Measurements from ENCODE around the gene SLC5A10. TPM values are rescaled to one million over a fixed set of nuclear protein-coding genes. Genes with fewer than 3 reads are reported as not detected.

The SLC5A10 gene
- total and polyA plus RNA-seq, 7 donors, result 0.19 TPM; not detected in 6

DNA sequence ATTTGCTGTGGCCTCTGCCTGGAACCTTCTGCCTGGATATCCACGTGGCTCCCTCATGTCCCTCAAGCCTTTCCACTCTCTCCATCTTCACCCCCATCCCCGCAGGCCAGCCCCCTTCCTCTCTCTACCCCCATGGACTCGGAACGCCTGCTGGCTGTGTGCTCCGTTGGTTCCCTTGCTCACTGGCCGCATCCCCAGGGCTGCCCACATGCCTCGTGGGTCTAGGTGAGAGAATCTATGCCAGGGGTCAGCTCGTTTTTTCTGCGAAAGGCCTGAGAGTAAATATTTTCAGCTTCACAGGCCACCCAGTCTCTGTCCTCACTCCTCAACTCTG lies 12.0 kb downstream of the SLC5A10 start:
- H3K27ac ChIP-seq, result no peak overlapping the region
- DNase-seq, result no peak
- no peaks in the 10 kb centered on the region for H3K9me3 ChIP-seq
- intact Hi-C loops (cut with DNase I), result loop anchor here (5.0 kb wide), 1 partner anchor 147 kb away; no protein-coding TSS in a partner anchor
- 89 to 91% methylated on average over 9 of the region's 9 CpGs for WGBS, 2 donors
- no peaks in the 10 kb centered on the region for H3K27me3 ChIP-seq
- H3K4me3 ChIP-seq, result no peak overlapping the region
- H3K36me3 ChIP-seq, result no peaks in the 10 kb centered on the region
- peaks cover 0 to 13% (median 10%) of the 10 kb centered on the region in 4 donors for H3K4me1 ChIP-seq
- no peak for TF ChIP-seq EP300 (IDR thresholded peaks at IDR 0.05)
- no peak for TF ChIP-seq POLR2AphosphoS5 (IDR thresholded peaks at IDR 0.05)
- TF ChIP-seq, protein P1, sequence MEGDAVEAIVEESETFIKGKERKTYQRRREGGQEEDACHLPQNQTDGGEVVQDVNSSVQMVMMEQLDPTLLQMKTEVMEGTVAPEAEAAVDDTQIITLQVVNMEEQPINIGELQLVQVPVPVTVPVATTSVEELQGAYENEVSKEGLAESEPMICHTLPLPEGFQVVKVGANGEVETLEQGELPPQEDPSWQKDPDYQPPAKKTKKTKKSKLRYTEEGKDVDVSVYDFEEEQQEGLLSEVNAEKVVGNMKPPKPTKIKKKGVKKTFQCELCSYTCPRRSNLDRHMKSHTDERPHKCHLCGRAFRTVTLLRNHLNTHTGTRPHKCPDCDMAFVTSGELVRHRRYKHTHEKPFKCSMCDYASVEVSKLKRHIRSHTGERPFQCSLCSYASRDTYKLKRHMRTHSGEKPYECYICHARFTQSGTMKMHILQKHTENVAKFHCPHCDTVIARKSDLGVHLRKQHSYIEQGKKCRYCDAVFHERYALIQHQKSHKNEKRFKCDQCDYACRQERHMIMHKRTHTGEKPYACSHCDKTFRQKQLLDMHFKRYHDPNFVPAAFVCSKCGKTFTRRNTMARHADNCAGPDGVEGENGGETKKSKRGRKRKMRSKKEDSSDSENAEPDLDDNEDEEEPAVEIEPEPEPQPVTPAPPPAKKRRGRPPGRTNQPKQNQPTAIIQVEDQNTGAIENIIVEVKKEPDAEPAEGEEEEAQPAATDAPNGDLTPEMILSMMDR (IDR thresholded peaks at IDR 0.05), result no peak
- TF ChIP-seq POLR2A (IDR thresholded peaks at IDR 0.05), result no peak

DNA sequence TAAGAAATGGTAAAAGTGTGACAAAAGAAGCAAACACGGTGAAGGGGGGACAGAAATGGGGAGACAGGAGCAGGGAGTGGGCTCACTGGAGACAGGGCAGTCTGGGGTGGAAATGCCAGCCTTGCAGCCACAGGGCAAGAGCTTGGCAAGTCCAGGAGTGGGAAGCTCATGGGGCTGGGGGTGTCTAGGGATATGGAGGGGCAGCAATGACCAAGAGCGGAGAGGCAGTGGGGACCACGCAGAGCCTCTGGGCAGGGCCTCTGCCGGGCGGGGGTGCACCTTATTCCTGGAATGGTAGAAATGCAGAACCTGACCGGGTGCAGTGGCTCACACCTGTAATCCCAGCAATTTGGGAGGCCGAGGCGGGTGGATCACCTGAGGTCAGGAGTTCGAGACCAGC lies 12.6 kb downstream of the SLC5A10 start:
- intact Hi-C loops (cut with DNase I), result loop anchor here (5.0 kb wide), 1 partner anchor 147 kb away; no protein-coding TSS in a partner anchor
- no peak for TF ChIP-seq POLR2AphosphoS5 (IDR thresholded peaks at IDR 0.05)
- TF ChIP-seq POLR2A (IDR thresholded peaks at IDR 0.05), result no peak
- TF ChIP-seq EP300 (IDR thresholded peaks at IDR 0.05), result no peak
- TF ChIP-seq, protein P1 (IDR thresholded peaks at IDR 0.05), result no peak
- no peak for DNase-seq
- WGBS, 2 donors, result 92 to 94% methylated on average over 9 of the region's 9 CpGs
- Histone ChIP-seq H3K9me3 (no peaks in the 10 kb centered on the region), H3K4me1 (peaks cover 0 to 13% (median 10%) of the 10 kb centered on the region in 4 donors), H3K27me3 (no peaks in the 10 kb centered on the region), H3K36me3 (no peaks in the 10 kb centered on the region), H3K27ac (no peak overlapping the region), H3K4me3 (no peak overlapping the region)

- DNase-seq, result no peak
- Histone ChIP-seq H3K27me3 (no peaks in the 10 kb centered on the region), H3K36me3 (no peaks in the 10 kb centered on the region), H3K27ac (no peak overlapping the region), H3K4me1 (peaks cover 0 to 13% (median 10%) of the 10 kb centered on the region in 4 donors), H3K9me3 (no peaks in the 10 kb centered on the region), H3K4me3 (no peak overlapping the region)
- 78 to 85% methylated on average over 14 of the region's 14 CpGs for WGBS, 2 donors
- no peak for TF ChIP-seq POLR2A (IDR thresholded peaks at IDR 0.05)
- no peak for TF ChIP-seq POLR2AphosphoS5 (IDR thresholded peaks at IDR 0.05)
- TF ChIP-seq EP300 (IDR thresholded peaks at IDR 0.05), result no peak
- TF ChIP-seq, protein P1 (IDR thresholded peaks at IDR 0.05), result no peak
- intact Hi-C loops (cut with DNase I), result no loop called here
Measured at GRCh38 chr17:18965530-18966236, 13.7 kb downstream of the SLC5A10 start.

DNA sequence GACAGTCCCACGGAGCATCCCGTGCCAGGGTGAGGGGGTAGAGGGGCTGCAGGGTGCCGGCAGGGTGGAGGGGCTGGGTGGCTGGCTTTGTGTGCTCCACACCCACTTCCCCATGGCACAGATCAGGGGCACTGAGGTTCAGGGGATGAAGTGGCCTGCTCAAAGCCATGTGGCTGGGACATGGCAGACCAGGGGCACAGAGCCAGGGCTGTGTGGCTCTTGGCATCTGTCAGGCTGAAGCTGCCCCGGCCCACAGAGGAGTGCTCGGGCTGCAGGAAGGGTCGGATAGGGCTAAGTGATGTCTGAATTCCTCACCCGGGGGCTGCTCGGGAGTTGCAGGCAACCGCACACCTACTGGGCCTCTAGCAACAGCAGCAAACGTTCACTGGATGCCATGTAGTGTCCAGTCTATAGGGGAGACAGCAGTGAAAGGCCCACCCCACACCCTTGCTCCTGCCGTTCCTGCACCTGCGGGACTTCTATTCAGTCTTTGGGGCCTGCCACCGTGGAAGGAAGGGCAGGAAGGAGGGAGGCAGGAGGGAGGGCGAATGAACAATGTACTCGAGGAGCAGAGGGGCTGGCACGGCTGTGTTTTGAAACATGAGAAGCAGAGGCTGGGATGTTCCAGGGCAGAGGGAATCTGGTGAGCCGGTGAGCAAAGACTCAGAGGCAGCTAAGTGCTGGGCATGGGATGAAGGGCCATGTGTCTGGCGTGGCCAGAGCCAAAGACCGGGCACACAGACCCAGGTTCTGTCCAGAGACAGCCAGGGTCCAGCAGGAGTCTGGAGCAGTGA lies 15.1 kb downstream of the SLC5A10 start:
- no peak for DNase-seq
- H3K9me3 ChIP-seq, result no peaks in the 10 kb centered on the region
- TF ChIP-seq, protein P1 (IDR thresholded peaks at IDR 0.05), result no peak
- no peak for TF ChIP-seq EP300 (IDR thresholded peaks at IDR 0.05)
- no peak for TF ChIP-seq POLR2AphosphoS5 (IDR thresholded peaks at IDR 0.05)
- TF ChIP-seq POLR2A (IDR thresholded peaks at IDR 0.05), result no peak
- no peak overlapping the region for H3K27ac ChIP-seq
- peaks cover 0 to 2% (median 0%) of the 10 kb centered on the region in 4 donors for H3K4me1 ChIP-seq
- no peaks in the 10 kb centered on the region for H3K36me3 ChIP-seq
- 70% methylated on average over 19 of the region's 19 CpGs for WGBS, 2 donors
- H3K27me3 ChIP-seq, result no peaks in the 10 kb centered on the region
- intact Hi-C loops (cut with DNase I), result no loop called here
- no peak overlapping the region for H3K4me3 ChIP-seq
